GM12873 (cell line): ENCODE results near the gene SLC6A2.

ENCODE experiments used
- TF ChIP-seq, protein P1 (sequence below): IDR thresholded peaks from 2 replicates; pipeline ENCODE4 v1.5.1; 2012; ENCODE audit warnings: low read depth, mild to moderate bottlenecking, moderate library complexity, low read length, control low read depth; ENCODE audit not compliant: insufficient read depth; ENCODE audit errors: missing control alignments

The SLC6A2 gene

DNA sequence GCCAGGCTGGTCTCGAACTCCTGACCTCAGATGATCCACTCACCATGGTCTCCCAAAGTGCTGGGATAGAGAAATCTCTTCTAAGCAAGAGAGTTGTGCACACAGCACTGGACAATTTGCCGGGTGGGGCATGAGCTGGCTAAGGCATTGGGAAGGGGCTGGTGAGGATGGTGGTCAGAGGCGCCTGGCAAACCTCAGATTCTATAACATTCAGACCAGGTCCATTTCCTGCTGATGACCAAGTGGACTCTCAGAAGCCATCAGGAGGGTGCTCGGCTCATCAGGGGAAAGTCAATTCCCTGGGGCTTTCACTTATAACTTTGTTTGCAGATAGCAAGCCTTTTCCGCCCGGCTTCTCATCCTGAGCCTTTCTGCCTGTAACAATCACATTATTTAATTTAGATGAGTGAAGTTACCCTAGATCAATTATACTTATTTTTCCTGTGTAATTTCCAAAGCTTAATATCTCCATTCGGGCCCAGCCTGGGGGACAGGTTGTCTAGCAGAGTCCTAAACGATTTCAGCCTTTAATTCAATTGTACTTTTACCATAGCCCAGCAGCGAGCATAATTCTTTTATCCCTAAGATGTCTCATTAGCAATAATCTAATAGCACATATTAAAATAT, 15.0 kb upstream of the SLC6A2 start:
- TF ChIP-seq, protein P1, sequence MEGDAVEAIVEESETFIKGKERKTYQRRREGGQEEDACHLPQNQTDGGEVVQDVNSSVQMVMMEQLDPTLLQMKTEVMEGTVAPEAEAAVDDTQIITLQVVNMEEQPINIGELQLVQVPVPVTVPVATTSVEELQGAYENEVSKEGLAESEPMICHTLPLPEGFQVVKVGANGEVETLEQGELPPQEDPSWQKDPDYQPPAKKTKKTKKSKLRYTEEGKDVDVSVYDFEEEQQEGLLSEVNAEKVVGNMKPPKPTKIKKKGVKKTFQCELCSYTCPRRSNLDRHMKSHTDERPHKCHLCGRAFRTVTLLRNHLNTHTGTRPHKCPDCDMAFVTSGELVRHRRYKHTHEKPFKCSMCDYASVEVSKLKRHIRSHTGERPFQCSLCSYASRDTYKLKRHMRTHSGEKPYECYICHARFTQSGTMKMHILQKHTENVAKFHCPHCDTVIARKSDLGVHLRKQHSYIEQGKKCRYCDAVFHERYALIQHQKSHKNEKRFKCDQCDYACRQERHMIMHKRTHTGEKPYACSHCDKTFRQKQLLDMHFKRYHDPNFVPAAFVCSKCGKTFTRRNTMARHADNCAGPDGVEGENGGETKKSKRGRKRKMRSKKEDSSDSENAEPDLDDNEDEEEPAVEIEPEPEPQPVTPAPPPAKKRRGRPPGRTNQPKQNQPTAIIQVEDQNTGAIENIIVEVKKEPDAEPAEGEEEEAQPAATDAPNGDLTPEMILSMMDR, result no peak

DNA sequence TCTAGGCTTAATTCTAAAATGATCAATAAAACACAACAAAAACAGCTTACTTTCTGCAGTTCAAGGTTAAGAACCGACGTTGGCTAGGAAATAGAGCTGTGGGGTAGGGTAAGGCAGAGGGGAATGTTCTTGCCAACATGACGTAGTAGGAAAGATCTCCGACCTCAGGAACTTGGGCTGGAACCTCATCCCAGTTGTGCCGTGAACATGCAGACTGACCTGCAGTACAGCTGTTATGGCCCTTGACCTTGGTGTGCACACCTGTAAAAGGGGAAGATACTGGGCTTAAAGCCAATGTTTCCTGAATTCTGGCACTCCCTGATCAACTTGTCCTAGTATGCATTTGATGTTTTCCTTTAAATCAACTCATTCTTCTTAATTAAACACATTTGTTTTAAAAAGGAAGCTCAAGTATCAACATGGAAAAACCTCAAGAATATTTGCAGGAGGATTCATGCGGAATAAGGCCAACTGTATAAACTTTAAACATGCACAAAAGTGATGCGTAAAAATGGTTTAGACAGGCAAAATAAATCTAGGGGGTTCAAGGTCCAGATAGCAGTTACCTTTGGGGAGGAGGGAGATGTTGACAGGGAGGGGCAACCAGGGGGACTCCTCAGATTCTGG, 14.2 kb upstream of the SLC6A2 start:
- TF ChIP-seq, protein P1, result no peak

DNA sequence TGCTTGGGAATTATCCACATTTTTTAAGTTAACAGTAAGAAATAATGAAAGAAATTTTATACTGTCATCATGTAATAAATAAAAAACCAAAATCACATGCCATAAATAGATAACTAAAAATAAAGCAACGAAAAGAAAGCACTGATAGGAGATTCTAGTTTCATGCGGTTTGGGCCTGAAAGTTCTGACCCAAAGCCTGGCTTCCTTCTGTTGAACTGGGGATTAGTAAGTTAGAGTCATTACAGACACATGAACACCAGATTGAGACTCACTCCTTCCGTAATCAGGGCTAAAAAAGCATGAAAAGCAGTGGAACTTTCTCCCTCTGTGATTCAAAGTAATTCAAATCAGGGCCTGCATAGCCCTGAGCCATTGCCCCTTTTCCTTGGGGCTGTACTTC, 13.2 kb upstream of the SLC6A2 start:
- TF ChIP-seq, protein P1, result no peak

DNA sequence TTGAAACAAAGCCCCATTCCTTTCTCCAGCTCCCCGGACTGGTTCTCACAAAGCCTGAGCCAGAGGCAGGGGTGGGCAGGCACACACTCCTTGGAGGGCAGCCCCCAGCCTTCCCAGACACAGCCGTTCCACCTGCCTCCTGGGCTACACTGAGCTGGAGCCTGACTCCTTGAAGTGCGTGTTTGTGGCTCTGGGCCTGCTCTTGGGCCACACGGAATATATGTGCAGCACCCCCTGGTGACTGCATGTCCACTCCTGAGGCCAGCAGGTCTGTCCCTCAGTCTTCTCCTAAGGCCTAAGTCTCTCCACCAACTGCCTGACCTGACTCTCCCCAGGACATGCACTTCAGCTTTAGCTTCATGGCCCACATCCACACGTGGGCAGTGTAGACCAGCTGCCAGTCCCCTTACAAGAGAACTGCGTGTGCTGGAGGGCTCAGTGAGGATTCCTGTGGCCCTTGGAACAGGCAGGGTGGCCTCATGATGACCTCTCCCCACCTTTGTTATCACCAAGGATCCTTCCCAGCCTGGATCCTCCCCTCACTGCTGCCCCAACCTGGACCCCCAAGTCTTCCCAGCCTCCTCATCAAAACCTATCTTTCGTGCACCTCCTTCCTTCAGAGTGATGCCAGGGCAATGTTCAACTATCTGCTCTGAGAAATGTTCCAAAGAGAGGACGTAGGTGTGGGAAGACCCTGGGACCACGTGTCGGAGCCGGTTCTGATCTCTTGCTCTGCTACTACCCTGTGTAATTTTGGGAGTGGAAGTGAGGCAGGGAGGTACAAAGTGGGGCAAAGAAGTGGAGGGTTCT, 12.4 kb upstream of the SLC6A2 start:
- TF ChIP-seq, protein P1, result no peak

DNA sequence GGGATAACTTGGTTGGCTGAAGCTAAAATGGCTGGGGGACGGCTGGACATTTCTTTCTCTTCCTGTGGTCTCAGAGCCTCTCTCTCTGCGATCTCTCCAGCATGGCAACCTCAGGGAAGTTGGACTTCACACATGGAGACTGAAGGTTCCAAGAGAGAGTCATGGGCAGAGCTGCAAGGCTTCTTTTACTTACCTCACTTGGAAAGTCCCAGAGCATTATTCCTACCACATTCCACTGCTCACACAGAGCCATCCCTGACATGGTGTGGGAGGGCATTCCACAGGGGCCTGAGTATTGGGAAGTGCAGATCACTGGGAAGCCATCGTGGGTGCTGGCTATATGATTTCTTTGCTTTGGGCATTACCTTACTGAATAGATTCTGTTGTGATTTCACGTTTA, 9.8 kb upstream of the SLC6A2 start:
- TF ChIP-seq, protein P1, result no peak

DNA sequence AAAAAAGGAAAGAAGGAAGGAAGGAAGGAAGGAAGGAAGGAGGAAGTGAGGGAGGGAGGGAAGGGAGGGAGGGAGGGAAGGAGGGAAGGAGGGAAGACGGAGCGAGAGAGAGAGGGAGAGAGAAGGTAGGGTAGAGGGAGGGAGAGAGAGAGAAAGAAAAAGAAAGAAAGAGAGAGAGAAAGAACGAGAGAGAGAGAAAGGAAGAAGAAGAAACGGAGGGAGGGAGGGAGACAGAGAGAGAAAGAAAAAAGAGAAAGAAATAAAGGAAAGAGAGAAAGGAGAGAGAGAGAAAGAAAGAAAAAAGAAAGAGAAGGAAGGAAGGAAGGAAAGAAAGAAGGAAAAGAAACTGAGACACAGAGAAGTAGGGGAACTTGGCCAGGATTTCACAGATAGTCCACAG, 8.4 kb upstream of the SLC6A2 start:
- TF ChIP-seq, protein P1, result no peak

DNA sequence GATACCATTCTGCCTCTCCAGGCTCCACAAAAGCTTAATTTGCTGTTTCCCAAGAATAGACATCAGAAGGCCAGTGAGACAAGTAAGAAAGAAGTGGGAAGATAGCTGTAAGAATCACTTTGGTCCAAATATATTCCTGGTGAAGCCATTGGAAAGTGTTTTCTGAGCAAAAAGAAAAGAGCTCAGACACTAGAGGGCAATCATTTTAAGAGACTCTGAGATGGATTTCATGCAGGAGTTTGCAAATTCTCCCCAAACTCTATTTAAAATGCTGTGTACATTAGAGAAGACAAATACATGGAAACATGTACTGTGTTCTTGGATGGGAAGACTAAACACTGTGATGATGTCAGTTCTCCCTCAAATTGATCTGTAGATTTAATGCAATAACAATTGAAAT, 8.0 kb upstream of the SLC6A2 start:
- TF ChIP-seq, protein P1, result no peak
